ENCODE results near the gene ANKRD11. TPM values are rescaled to one million over a fixed set of nuclear protein-coding genes. Genes with fewer than 3 reads are reported as not detected.

ANKRD11 gene
- polyA plus RNA-seq, 1 donor from 2014 or later = 32.5 TPM

DNA sequence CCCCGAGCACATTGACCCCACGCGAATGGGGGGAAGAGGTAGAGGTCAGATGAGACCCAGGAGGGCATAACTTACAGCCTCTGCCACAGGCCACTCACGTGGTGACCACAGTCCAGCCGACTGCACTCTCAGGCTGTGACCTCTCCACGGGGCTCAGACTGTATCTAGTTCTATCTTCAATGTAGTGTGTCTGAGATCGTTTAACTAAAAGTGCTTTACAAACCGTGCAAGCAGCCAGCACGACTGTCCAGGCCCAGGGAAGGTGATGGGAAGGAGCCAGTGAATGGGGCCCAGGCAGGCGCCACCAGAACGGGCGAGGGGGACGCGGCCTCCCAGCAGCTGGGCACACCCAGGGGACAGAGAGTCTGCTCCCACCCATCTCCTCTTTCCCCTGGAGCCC, 108.6 kb downstream of the ANKRD11 start:
- H4K20me1 ChIP-seq (ENCODE audit: insufficient read depth) = peaks cover 5% of the 10 kb centered on the region
- H3K27ac ChIP-seq (ENCODE audit: low read length) = no peak overlapping the region
- H3K9me3 ChIP-seq (ENCODE audit: low read length) = no peaks in the 10 kb centered on the region
- H2AFZ ChIP-seq (ENCODE audit: low read depth, low read length) = no peak overlapping the region
- peak overlapping the region; percentile 18 for H3K4me3 ChIP-seq (ENCODE audit: low read length)
- H3K4me2 ChIP-seq (ENCODE audit: low read length) = no peak overlapping the region
- no peak for TF ChIP-seq EZH2 (IDR thresholded peaks at IDR 0.05; ENCODE audit: borderline replicate concordance, insufficient read depth, low read length, poor library complexity, severe bottlenecking)
- TF ChIP-seq EP300 (conservative IDR thresholded peaks at IDR 0.05; ENCODE audit: poor library complexity, severe bottlenecking) = no peak
- no peak for TF ChIP-seq TAF1 (IDR thresholded peaks at IDR 0.05; ENCODE audit: low read depth)
- TF ChIP-seq, protein P1, sequence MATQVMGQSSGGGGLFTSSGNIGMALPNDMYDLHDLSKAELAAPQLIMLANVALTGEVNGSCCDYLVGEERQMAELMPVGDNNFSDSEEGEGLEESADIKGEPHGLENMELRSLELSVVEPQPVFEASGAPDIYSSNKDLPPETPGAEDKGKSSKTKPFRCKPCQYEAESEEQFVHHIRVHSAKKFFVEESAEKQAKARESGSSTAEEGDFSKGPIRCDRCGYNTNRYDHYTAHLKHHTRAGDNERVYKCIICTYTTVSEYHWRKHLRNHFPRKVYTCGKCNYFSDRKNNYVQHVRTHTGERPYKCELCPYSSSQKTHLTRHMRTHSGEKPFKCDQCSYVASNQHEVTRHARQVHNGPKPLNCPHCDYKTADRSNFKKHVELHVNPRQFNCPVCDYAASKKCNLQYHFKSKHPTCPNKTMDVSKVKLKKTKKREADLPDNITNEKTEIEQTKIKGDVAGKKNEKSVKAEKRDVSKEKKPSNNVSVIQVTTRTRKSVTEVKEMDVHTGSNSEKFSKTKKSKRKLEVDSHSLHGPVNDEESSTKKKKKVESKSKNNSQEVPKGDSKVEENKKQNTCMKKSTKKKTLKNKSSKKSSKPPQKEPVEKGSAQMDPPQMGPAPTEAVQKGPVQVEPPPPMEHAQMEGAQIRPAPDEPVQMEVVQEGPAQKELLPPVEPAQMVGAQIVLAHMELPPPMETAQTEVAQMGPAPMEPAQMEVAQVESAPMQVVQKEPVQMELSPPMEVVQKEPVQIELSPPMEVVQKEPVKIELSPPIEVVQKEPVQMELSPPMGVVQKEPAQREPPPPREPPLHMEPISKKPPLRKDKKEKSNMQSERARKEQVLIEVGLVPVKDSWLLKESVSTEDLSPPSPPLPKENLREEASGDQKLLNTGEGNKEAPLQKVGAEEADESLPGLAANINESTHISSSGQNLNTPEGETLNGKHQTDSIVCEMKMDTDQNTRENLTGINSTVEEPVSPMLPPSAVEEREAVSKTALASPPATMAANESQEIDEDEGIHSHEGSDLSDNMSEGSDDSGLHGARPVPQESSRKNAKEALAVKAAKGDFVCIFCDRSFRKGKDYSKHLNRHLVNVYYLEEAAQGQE (IDR thresholded peaks at IDR 0.05; ENCODE audit: borderline replicate concordance) = no peak
- TF ChIP-seq, protein P2, sequence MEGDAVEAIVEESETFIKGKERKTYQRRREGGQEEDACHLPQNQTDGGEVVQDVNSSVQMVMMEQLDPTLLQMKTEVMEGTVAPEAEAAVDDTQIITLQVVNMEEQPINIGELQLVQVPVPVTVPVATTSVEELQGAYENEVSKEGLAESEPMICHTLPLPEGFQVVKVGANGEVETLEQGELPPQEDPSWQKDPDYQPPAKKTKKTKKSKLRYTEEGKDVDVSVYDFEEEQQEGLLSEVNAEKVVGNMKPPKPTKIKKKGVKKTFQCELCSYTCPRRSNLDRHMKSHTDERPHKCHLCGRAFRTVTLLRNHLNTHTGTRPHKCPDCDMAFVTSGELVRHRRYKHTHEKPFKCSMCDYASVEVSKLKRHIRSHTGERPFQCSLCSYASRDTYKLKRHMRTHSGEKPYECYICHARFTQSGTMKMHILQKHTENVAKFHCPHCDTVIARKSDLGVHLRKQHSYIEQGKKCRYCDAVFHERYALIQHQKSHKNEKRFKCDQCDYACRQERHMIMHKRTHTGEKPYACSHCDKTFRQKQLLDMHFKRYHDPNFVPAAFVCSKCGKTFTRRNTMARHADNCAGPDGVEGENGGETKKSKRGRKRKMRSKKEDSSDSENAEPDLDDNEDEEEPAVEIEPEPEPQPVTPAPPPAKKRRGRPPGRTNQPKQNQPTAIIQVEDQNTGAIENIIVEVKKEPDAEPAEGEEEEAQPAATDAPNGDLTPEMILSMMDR (IDR thresholded peaks at IDR 0.05; ENCODE audit: poor library complexity, severe bottlenecking) = no peak
- TF ChIP-seq RAD21 (conservative IDR thresholded peaks at IDR 0.05) = no peak
- no peak for TF ChIP-seq SMC3 (conservative IDR thresholded peaks at IDR 0.05; ENCODE audit: poor library complexity)
- TF ChIP-seq MXI1 (conservative IDR thresholded peaks at IDR 0.05; ENCODE audit: poor library complexity, severe bottlenecking) = no peak
- no peak for TF ChIP-seq POLR2AphosphoS5 (IDR thresholded peaks at IDR 0.05)
- H3K79me2 ChIP-seq (replicated peaks; ENCODE audit: insufficient read depth, low read length) = peaks cover 85% of the 10 kb centered on the region
- no peaks in the 10 kb centered on the region for H3F3A ChIP-seq (ENCODE audit: insufficient read depth, low read length, poor library complexity, severe bottlenecking)
- H3K36me3 ChIP-seq (ENCODE audit: insufficient read depth, low read length) = no peaks in the 10 kb centered on the region
- H3K27me3 ChIP-seq (ENCODE audit: insufficient read depth, low read depth, low read length) = no peaks in the 10 kb centered on the region
- H3K9me2 ChIP-seq (ENCODE audit: insufficient read depth, low read length) = no peaks in the 10 kb centered on the region
- H3K9ac ChIP-seq (ENCODE audit: low read length) = no peak overlapping the region

DNA sequence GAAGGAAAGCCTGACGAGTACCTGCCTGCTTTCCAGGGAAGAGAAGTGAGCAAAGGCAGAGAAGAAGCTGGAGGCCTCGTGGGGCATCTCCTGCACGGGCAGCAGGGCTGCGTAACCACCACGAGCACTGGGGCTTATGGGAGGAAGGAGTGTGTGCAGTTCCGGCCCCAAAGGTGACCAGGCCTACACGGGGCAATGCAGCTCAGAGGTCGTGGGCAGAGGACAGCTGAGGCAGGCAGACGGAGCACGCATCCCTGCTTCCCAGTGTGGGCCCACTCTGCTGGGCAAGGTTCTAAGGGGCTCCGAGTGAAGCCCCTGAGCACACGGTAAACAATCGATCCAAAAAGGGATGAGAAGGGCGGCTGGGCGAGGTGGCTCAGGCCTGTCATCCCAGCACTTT, 109.7 kb downstream of the ANKRD11 start:
- Histone ChIP-seq H3K9ac (ENCODE audit: low read length) (no peak overlapping the region), H3K9me2 (ENCODE audit: insufficient read depth, low read length) (no peaks in the 10 kb centered on the region), H3K4me3 (ENCODE audit: low read length) (no peak overlapping the region), H3K27ac (ENCODE audit: low read length) (no peak overlapping the region), H3K27me3 (ENCODE audit: insufficient read depth, low read depth, low read length) (no peaks in the 10 kb centered on the region), H2AFZ (ENCODE audit: low read depth, low read length) (no peak overlapping the region), H3K4me2 (ENCODE audit: low read length) (no peak overlapping the region), H3K9me3 (ENCODE audit: low read length) (no peaks in the 10 kb centered on the region), H3F3A (ENCODE audit: insufficient read depth, low read length, poor library complexity, severe bottlenecking) (no peaks in the 10 kb centered on the region), H4K20me1 (ENCODE audit: insufficient read depth) (peaks cover 5% of the 10 kb centered on the region), H3K36me3 (ENCODE audit: insufficient read depth, low read length) (no peaks in the 10 kb centered on the region), H3K79me2 (replicated peaks; ENCODE audit: insufficient read depth, low read length) (peaks cover 84% of the 10 kb centered on the region)
- TF ChIP-seq, protein P2 (IDR thresholded peaks at IDR 0.05; ENCODE audit: poor library complexity, severe bottlenecking) = no peak
- no peak for TF ChIP-seq EZH2 (IDR thresholded peaks at IDR 0.05; ENCODE audit: borderline replicate concordance, insufficient read depth, low read length, poor library complexity, severe bottlenecking)
- TF ChIP-seq, protein P1 (IDR thresholded peaks at IDR 0.05; ENCODE audit: borderline replicate concordance) = no peak
- TF ChIP-seq MXI1 (conservative IDR thresholded peaks at IDR 0.05; ENCODE audit: poor library complexity, severe bottlenecking) = no peak
- no peak for TF ChIP-seq POLR2AphosphoS5 (IDR thresholded peaks at IDR 0.05)
- TF ChIP-seq TAF1 (IDR thresholded peaks at IDR 0.05; ENCODE audit: low read depth) = no peak
- TF ChIP-seq EP300 (conservative IDR thresholded peaks at IDR 0.05; ENCODE audit: poor library complexity, severe bottlenecking) = no peak
- no peak for TF ChIP-seq SMC3 (conservative IDR thresholded peaks at IDR 0.05; ENCODE audit: poor library complexity)
- no peak for TF ChIP-seq RAD21 (conservative IDR thresholded peaks at IDR 0.05)
